Mesothelial cell of epicardium (in vitro differentiated cells): ENCODE measurements around the gene KRT12. TPM values are rescaled to one million over a fixed set of nuclear protein-coding genes. Genes with fewer than 3 reads are reported as not detected.
A peak's percentile ranks its signal among the peaks of the same experiment; 100 is the strongest.

Experiments used
- DNase-seq, 2 experiments: peaks; one replicate each; pipeline ENCODE4 v3.0.0; 2021; ENCODE audit warnings: low spot score in 2 of 2; ENCODE audit not compliant: unreplicated experiment in 2 of 2
- H3K27ac Mint-ChIP-seq: 2 replicates; pipeline ENCODE4 v1.8.0; 2021; ENCODE audit warnings: mixed read lengths
- H3K27me3 Mint-ChIP-seq: 2 replicates; pipeline ENCODE4 v1.8.0; 2021; ENCODE audit warnings: low read depth, mixed read lengths
- H3K36me3 Mint-ChIP-seq: 2 replicates; pipeline ENCODE4 v1.8.0; 2021; ENCODE audit warnings: mixed read lengths
- H3K4me1 Mint-ChIP-seq: 2 replicates; pipeline ENCODE4 v1.8.0; 2021; ENCODE audit warnings: mixed read lengths
- H3K4me3 Mint-ChIP-seq: 2 replicates; pipeline ENCODE4 v1.8.0; 2021; ENCODE audit warnings: mild to moderate bottlenecking, moderate library complexity, mixed read lengths
- H3K9me3 Mint-ChIP-seq: 2 replicates; pipeline ENCODE4 v1.8.0; 2021; ENCODE audit warnings: mixed read lengths
- CTCF ChIP-seq: fragments of 200-600 bp; sonication (generic); IDR thresholded peaks from one replicate; pipeline ENCODE4 v1.5.0; 2021; ENCODE audit warnings: antibody characterized with exemption; ENCODE audit not compliant: unreplicated experiment
- total RNA-seq: library from RNA; stranded (reverse); gene quantifications from 3 replicates; pipeline ENCODE4 v1.2.1, GENCODE V29; 2021

The KRT12 gene
- total RNA-seq, 1 donor from 2014 or later = not detected

DNA sequence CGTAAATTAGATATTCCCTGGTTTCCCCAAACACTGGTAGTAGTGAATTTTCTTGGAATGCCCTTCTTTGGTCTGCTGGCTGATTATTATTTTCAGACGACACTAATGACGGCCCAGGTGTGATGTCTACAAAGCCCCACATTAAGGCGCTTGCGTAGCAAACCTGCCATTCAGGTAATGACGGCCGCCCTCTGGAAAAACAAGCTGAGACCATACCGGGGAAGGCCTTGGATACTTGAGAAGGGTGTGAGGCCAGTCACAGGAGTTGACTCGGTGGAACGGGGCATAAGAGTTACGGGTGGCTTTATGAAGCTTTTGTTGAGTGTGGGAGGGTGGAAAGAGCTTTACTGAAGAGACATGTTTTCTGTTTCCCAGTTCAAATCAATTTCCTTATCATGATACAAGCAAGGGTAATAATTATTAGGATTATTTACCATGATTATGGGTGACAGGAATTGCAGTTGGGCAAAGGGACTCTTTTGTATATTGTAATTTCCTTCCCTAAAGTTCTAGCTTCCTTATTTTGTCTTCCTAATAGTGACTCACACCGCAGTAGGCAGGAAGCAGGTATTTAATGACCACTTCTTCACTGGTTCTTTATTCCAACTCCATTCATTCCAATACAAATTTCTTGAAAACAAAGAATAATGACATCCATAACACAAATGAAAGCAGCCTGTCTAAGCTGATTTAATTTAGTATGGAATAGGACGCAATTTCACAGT, 45.6 kb upstream of the KRT12 start:
- DNase-seq = no peak
- Mint-ChIP-seq H3K4me1 (peaks cover 53% of the 10 kb centered on the region), H3K27me3 (no peaks in the 10 kb centered on the region), H3K27ac (peak overlapping the region; percentile 93), H3K9me3 (no peaks in the 10 kb centered on the region), H3K36me3 (no peaks in the 10 kb centered on the region), H3K4me3 (no peak overlapping the region)
- no peak for TF ChIP-seq CTCF

DNA sequence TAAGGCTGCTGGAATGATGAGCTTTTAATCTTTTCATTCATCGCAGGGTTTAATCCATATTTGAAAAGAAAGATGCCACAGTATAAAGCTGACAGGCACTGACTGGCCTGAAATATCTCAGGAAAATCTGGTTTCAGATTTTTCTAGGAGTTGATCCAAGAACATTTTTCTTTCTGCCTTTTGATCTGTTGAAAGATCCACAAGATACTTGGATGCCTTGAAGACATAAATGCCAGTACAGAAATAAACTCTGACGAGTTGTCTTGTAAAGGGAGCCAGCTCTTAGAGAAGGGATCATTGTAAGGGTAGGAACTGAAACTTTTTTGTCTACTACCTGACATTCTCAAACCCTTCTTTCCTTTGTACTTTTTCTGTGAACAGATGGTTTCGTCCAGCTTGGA, 43.4 kb upstream of the KRT12 start:
- Mint-ChIP-seq H3K27ac (peak overlapping the region; percentile 93), H3K36me3 (no peaks in the 10 kb centered on the region), H3K27me3 (peaks cover 3% of the 10 kb centered on the region), H3K4me1 (peaks cover 49% of the 10 kb centered on the region), H3K9me3 (no peaks in the 10 kb centered on the region), H3K4me3 (no peak overlapping the region)
- no peak for DNase-seq
- no peak for TF ChIP-seq CTCF

DNA sequence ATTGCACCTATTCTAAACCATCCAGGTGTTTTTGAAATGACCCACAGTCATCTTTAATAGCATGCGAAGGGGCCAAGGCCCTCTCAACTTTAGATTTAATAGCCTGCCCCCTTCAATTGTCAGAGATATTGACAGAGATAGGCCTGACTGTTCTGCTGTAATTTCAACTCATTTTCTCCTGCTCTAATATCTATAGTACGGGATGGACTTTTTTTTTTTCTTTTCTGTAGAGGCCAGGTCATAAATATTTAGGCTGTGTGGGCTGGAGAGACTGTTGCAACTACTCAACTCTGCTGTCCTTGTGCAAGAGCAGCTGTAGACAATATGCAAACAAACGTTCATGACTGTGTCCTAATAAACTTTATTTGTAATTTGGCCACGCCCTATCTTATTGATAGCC, 42.7 kb upstream of the KRT12 start:
- no peak for TF ChIP-seq CTCF

DNA sequence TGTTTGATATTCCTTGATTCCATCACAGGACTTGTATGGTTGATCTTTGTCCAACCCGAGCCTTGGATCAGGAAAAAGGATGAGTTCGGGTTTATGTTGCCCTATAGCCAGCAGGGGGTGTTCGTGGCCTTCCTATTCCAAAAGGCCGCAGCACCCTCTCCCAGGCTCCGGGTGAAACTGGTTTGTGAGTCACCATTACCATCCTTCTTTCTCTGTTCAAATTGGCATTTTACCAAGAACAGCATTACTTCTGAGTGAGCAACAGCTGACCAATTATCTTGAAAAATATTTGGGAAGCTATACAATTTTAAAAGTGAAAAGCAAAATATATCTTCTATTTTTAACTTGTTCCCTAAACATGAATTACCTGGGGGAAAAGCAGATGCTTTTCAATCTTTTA, 42.3 kb upstream of the KRT12 start:
- no peaks in the 10 kb centered on the region for H3K9me3 Mint-ChIP-seq
- no peaks in the 10 kb centered on the region for H3K36me3 Mint-ChIP-seq
- peak; percentile 57 to 77 for DNase-seq
- H3K27ac Mint-ChIP-seq = peak overlapping the region; percentile 93
- no peak overlapping the region for H3K4me3 Mint-ChIP-seq
- H3K4me1 Mint-ChIP-seq = peaks cover 46% of the 10 kb centered on the region
- H3K27me3 Mint-ChIP-seq = peaks cover 6% of the 10 kb centered on the region
- TF ChIP-seq CTCF = peak; percentile 67

More for the DNA sequence above, 42.7 kb upstream of the KRT12 start:
- DNase-seq = no peak
- Mint-ChIP-seq H3K27ac (peak overlapping the region; percentile 93), H3K27me3 (peaks cover 3% of the 10 kb centered on the region), H3K4me1 (peaks cover 46% of the 10 kb centered on the region), H3K9me3 (no peaks in the 10 kb centered on the region), H3K4me3 (no peak overlapping the region), H3K36me3 (no peaks in the 10 kb centered on the region)

GRCh38 chr17:40906613-40907012, 39.6 kb upstream of the KRT12 start:
- H3K27me3 Mint-ChIP-seq = peaks cover 6% of the 10 kb centered on the region
- H3K27ac Mint-ChIP-seq = no peak overlapping the region
- no peak for TF ChIP-seq CTCF
- H3K4me3 Mint-ChIP-seq = no peak overlapping the region
- DNase-seq = no peak
- H3K9me3 Mint-ChIP-seq = no peaks in the 10 kb centered on the region
- peaks cover 32% of the 10 kb centered on the region for H3K4me1 Mint-ChIP-seq
- no peaks in the 10 kb centered on the region for H3K36me3 Mint-ChIP-seq
